Stimulated activated naive CD4-positive, alpha-beta T cell treated with Interleukin-2 at 50 U/mL for 16 hours (primary cell): ENCODE data around the gene LHFPL6.

Source experiments
- DNase-seq: peaks from one replicate; lab custom pipeline; 2025; lab: John Stamatoyannopoulos, UW

The LHFPL6 gene

DNA sequence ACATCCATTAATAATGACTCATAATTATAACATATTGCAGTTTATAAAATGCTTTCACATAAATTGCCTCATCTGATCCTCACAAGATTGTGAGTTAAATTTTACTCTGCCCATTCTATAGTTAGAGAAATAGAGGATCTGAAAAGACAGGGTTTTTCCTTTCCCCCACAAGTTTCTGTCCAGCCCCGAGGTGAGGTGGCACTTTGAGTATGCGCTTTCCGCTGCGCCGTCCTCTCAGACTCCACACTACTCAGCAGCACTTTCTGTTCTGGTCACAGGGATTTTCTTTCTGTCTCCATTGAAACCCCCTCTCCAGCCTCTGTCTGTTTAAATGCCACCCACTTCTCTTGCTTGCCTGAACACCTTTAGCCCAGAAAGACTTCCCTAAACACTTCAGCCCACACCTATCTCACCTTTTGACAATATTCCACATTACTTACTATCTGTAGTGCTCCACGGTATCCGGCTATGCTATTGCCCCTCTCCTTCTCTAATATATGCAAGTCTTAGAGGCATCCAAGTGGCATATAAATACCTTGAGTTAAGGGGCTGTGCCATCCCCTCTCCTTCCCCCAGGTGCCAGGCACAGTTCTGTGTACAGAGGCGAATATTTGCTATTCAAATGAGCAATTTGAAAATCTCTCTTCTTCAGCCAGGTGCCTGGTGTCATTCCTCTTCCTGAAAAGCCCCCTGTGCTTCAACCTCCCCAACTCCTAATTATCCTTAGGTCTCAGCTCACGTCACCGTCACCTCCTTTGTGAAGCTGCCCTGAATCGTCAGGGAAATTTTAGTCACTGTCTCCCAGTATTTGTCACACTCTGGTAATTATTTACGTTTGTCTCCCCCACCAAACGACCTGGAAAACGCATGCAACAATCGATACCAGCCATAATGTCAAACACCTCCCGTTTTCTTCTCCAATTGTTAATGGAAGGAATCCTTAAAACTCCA, 296.1 kb downstream of the LHFPL6 start:
- no peak for DNase-seq

DNA sequence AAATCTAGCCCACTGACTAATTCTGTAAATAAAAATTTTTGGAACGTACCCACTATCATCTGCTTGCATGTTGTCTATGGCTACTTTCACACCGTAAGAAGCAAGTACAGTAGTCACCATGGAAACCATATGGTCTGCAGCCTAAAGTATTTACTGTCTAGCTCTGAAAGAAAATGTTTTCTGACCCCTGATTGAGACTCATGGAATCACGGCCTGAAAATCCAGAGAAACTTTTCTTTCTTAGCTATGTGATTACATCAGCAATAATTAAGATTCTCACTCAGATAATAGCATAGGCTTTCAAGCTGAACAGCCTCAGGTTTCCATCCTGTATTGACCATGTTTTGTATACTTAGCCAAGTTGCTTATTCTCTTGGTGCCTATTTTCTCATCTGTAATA, 300.2 kb downstream of the LHFPL6 start:
- no peak for DNase-seq

DNA sequence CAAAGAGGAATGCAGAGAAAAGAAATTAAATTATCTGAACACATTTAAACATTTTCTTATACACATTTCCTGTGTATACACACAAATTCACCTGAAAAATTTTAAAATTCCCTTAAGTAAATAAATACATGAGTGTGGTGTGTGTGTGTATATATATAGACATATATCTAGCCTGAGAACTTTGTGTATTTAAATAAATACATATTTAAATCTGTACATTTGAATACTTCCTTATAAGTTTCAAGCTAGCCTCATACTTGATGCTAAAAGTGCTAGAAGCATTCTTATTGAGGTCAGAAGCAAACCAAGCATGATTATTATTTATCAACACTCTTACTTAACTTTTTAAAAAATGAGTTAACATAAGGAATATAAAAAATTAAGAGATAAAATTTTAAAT, 304.0 kb downstream of the LHFPL6 start:
- DNase-seq, result no peak

DNA sequence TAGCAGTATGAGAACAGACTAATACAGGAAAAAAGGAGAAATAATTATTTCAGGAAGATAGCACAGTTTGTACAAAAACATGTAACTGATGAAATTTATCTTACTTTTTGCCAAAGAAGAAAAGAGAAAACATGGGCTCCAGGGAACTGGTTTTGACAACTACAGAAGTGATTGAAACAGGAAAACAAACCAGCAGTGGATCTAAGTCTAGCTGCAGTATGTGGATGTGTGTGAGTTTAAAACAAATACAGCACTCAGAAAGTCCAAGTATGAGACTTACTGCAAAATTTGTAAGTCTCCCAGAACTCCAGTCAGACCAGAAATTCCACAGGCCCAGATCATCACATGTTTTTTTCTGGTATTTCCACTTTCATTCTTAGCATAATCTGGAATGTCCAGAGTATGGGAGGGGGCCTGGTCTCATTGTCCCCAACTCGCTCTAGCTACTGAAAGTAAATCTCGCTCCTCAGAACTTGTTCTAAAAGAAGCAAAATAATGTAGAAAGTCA, 305.3 kb downstream of the LHFPL6 start:
- DNase-seq, result no peak

DNA sequence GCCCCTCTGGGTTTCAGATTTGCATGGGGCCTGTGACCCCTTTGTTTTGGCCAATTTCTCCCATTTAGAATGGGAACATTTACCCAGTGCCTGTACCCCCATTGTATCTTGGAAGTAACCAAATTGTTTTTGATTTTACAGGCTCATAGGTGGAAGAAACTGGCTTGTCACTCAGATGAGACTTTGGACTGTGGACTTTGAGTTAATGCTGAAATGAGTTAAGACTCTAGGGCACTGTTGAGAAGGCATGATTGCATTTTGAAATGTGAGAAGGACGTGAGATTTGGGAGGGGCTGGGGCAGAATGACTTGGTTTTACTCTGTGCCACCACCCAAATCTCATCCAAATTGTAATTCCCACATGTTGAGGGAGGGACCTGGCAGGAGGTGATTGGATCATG, 306.0 kb downstream of the LHFPL6 start:
- DNase-seq, result no peak

DNA sequence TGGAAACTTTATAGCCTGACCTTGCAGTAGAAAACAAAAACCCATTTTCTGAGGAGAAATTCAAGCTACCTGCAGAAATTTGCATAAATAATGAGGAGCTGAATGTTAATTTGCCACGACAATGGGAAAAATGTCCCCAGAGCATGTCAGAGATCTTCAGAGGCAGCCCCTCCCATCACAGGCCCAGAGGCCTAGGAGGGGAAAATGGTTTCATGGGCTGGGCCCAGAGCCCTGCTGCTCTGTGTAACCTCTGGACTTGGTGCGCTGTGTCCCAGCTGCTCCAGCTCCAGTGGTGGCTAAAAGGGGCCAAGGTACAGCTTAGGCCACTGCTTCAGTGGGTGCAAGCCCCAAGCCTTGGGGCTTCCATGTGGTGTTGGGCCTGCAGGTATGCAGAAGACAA, 306.8 kb downstream of the LHFPL6 start:
- no peak for DNase-seq
